Stomach (tissue), 4 donors: ENCODE data around the gene TBCK.

Source experiments
- POLR2A ChIP-seq, 4 donors: fragments of 450-650 bp; IDR thresholded peaks; one replicate each; pipeline ENCODE4 v1.6.1; 2016; ENCODE audit warnings: antibody characterized with exemption in 4 of 4, control low read depth in 2 of 4, mild to moderate bottlenecking in 1 of 4, moderate library complexity in 1 of 4
- TF ChIP-seq, protein P1 (sequence below), 7 experiments: fragments of 450-650 bp in 4 of 7; fragments of 200-600 bp in 3 of 7; sonication (generic) in 3 of 7; IDR thresholded peaks; one replicate each; pipeline ENCODE4 v1.5.1; 2016 to 2019; ENCODE audit warnings: antibody characterized with exemption in 7 of 7, control low read depth in 2 of 7, mild to moderate bottlenecking in 1 of 7

DNA sequence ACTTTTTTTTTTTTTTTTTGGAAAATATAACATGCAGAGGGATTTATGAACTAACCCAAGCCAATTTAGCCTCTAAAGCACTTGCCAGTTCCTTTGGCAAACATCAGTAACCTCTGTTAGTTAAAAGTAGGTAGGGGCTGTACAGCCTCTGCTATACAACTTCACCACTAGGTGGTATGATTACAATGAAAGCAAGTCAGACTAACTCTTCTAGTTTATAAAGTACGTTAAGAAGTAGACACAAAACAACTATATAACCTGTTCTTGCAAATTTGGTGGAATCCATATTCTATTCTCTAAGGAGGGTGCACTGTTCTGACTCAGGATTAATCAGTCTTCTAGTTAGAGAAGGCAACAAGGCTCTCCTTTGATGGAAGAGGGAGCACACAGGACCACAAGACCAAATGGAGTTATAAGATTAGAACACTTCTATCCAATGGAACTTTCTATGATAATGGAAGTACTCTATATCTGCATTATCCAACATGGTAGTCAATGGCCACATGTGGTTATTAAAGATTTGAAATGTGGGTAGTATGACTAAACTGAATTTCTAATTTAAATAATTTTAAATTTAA lies 13.1 kb upstream of the TBCK start:
- TF ChIP-seq, protein P1, sequence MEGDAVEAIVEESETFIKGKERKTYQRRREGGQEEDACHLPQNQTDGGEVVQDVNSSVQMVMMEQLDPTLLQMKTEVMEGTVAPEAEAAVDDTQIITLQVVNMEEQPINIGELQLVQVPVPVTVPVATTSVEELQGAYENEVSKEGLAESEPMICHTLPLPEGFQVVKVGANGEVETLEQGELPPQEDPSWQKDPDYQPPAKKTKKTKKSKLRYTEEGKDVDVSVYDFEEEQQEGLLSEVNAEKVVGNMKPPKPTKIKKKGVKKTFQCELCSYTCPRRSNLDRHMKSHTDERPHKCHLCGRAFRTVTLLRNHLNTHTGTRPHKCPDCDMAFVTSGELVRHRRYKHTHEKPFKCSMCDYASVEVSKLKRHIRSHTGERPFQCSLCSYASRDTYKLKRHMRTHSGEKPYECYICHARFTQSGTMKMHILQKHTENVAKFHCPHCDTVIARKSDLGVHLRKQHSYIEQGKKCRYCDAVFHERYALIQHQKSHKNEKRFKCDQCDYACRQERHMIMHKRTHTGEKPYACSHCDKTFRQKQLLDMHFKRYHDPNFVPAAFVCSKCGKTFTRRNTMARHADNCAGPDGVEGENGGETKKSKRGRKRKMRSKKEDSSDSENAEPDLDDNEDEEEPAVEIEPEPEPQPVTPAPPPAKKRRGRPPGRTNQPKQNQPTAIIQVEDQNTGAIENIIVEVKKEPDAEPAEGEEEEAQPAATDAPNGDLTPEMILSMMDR (IDR thresholded peaks at IDR 0.05) = peak in 5 of 7 experiments; percentile 37 to 54 (median 43)
- no peak for TF ChIP-seq POLR2A (IDR thresholded peaks at IDR 0.05)
